Measurements from ENCODE around the gene SKI.
"Not testable (repeated sequence)": the region's sequence is repeated elsewhere in the genome, so short reads cannot be mapped to it uniquely, and the experiment has no call there.

The SKI gene

DNA sequence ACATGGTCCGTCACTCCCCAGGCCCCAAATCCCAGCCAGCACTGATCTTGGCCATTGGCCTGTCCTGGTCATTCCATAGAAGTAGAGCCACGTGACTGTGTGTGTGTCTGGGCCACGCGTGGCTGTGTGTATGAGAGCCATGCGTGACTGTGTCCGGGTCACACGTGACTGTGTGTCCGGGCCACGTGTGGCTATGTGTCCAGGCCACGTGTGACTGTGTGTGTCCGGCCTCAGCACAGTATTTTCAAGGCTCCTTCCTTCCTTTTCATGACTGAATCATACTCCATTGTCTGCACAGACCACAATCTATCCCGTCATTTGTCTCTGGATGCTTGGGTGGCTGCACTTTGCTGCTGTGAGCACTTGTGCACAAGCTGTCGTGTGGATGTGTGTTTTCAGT is 67.4 kb downstream of the SKI start:
- DNase-seq (ENCODE audit: low spot score) = no peak

DNA sequence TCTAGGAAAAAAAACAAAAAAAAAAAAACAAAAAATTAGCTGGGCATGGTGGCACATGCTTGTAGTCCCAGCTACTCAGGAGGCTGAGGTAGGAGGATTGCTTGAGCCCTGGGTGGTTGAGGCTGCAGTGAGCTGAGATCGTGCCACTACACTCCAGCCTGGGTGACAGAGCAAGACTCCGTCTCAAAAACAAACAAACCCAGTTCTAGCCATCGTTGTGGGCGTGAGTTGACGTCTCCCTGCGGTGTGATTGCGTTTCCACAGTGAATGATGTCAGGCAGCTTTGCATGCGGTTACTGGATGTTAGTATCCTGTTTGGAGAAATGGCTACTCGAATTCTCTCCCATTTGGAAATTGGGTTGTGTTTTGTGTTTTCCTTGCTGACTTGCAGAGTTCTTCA is 68.1 kb downstream of the SKI start:
- DNase-seq (ENCODE audit: low spot score) = not testable (repeated sequence)

DNA sequence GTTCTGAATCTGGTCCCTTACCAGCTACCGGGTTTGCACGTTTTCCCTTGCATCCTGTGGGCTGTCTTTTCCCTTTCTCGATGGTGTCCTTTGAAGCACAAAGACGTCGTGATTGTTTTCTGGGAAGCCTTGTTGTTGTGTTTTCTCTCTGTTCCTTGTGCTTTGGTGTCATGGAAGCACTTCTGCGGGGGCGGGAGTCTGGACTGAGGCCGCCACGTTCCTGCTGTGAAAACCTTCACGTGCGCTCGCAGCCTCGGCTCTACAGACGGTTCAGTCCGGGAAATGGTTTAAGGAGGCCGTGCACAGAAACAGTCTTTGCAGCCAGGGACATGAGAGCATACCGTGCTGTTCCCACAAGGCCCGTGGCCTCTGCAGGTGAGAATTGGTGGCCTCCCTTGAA is 68.5 kb downstream of the SKI start:
- DNase-seq (ENCODE audit: low spot score) = no peak

GRCh38 chr1:2297246-2298011 is 69.3 kb downstream of the SKI start:
- DNase-seq (ENCODE audit: low spot score) = no peak

- DNase-seq (ENCODE audit: low spot score) = no peak
These were observed 70.6 kb downstream of the SKI start for GRCh38 chr1:2298685-2299084.

GRCh38 chr1:2299131-2299627 is 71.1 kb downstream of the SKI start:
- DNase-seq (ENCODE audit: low spot score) = no peak

DNA sequence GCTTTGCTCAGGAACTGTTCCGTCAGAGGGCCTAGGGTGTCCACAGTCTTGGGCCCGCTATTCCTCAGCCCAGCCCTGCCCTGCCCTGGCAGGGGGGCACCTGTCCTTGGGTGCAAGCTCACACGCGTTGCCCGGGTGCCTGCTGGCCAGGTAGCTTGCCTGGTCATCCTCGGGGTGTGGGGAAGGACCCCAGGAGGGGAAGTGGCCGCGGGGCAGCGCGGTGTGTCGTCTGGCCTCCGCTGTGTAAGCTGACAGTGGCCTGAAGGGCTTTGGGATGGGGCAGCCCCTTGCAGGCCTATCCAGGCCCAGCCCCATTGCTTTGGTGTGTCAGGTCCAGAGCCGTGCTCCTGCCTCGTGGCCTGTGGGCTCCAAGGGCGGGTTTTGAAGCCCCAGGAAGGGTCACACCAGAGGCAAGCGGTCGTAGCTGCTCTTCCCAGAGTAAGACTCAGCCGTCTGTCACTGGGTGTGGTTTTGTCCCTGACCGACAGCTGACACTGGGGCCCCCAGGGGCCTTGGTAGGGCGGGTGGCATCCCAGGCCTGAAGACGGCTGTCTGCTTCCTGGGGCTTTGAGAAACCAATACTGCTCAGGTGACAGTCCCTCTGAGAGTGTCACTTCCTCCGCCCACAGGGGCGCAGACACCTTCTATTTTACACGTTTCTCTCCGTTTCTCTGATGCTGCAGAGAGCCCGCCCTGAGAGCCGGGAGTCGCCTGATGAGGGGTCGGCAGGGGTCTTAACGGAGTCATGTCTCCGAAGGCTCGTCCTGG is 72.1 kb downstream of the SKI start:
- peak; percentile 87 for DNase-seq (ENCODE audit: low spot score)

DNA sequence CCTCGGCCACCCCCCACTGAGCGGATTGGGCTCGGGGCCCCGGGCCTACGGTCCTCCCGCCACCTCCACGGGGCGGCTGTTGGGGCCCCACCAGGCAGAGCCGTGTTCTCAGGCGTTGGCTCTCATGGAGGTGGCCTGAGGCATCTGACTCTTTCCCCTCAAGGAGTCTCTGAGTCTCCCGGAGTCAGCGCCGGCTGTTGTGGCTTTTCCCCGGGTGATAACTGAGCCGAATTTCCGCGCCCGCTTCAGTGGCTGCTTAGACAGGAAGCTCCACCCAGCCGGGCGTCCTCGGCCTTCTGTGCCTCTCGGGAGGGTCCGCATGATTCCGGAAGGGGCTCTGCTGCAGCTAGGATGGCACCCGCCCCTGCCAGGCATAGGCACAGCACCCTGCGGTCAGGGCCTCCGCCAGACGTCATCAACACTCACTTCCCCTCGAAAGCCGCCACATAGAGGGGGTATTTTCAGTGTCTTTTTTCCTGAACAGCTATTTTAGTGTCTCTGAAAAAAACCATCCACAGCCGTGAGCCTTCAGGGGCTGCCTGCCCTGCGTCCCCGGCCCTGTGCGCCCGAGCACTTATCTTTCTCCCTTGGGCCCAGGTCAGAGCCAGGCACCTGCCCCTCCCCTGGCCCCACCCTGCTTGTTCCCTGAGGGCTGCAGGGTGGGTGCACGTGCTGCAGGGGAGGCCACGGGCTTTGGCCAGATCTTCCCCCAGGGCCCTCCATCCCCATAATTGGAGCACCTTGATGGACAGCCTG is 72.9 kb downstream of the SKI start:
- peak; percentile 93 for DNase-seq (ENCODE audit: low spot score)

DNA sequence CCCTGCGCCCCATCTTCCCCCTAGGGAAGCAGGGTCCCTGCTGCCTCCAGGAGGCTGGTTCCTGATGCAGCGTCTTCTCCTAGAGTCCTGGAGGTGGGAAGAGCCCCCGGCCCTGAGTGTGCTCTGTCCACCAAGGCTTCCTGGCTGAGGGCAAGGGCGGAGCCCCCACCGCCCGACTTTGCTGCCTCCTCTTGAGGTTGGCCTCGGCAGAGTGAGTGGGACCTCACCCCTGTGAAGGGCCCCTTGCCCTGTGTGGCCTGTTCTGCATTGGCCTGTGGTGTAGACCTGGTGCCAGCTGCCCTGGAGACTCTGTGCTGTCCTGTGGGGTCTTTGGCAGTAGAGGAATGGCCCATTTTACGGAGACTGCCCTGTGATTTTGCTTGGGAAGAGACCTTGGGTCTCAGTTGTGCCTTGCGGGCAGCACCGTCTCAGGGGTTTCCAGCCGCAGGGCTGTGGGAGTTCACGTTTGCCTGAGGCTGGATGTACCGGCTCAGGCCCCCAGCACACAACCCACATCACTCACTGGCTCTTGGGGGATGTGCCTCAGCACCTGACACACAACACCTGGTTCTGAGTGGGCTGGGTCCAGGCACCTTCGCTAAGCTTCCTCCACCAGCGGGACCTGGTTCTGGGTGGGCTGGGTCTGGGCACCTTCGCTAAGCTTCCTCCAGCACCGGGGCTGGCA is 73.6 kb downstream of the SKI start:
- no peak for DNase-seq (ENCODE audit: low spot score)

GRCh38 chr1:2302292-2302925 is 74.3 kb downstream of the SKI start:
- DNase-seq (ENCODE audit: low spot score) = no peak

GRCh38 chr1:2303016-2303775 is 75.1 kb downstream of the SKI start:
- DNase-seq (ENCODE audit: low spot score) = no peak

DNA sequence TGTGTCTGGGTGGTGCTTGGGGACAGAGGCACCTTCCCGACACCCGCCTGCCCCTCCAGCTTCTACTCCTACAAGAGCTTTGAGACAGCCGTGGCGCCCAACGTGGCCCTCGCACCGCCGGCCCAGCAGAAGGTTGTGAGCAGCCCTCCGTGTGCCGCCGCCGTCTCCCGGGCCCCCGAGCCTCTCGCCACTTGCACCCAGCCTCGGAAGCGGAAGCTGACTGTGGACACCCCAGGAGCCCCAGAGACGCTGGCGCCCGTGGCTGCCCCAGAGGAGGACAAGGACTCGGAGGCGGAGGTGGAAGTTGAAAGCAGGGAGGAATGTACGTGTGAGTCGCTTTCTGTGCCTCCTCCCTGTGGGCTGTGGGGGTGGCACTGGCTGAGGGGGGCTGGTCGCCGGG is 75.7 kb downstream of the SKI start:
- DNase-seq (ENCODE audit: low spot score) = no peak

DNA sequence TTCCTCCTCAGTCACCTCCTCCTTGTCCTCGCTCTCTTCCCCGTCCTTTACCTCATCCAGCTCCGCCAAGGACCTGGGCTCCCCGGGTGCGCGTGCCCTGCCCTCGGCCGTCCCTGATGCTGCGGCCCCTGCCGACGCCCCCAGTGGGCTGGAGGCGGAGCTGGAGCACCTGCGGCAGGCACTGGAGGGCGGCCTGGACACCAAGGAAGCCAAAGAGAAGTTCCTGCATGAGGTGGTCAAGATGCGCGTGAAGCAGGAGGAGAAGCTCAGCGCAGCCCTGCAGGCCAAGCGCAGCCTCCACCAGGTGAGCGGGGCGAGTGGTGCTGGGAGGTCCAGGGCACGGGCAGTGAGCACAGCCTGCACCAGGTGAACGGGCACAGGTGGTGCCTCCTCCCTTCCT is 76.2 kb downstream of the SKI start:
- DNase-seq (ENCODE audit: low spot score) = no peak

GRCh38 chr1:2304921-2305681 is 77.0 kb downstream of the SKI start:
- DNase-seq (ENCODE audit: low spot score) = no peak

GRCh38 chr1:2306151-2306978 is 78.2 kb downstream of the SKI start:
- no peak for DNase-seq (ENCODE audit: low spot score)

GRCh38 chr1:2307064-2307605 is 79.0 kb downstream of the SKI start:
- DNase-seq (ENCODE audit: low spot score) = no peak

DNA sequence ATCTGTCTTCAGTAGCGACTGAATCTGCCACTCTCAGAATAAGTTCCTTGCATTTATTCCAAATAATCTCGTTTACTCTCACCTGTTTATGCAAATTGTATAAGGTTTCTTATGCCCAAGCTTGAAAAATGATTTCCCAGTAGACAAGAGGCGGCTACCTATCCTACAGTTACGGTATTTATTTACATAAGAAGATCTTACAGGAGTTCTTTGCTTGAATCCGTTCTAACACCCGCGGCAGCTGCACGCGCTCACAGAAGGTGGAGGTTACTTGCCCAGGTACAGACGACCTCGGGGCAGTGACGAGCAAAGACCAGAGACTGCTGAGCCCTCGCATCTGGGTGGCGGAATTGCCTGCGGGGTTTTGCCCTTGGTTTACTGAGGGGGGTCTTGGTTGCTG is 79.9 kb downstream of the SKI start:
- no peak for DNase-seq (ENCODE audit: low spot score)

- DNase-seq (ENCODE audit: low spot score) = no peak
These were observed 80.7 kb downstream of the SKI start for GRCh38 chr1:2308844-2309243.
